Parathyroid adenoma (tissue), 2 donors: ENCODE measurements around the gene COL11A1.

Experiments
- H2AFZ ChIP-seq: fragments of 300-600 bp; sonication (generic); one replicate; pipeline ENCODE4 v1.7.0; 2017; ENCODE audit warnings: antibody characterized with exemption, mild to moderate bottlenecking
- H3K27ac ChIP-seq: fragments of 300-600 bp; sonication (generic); one replicate; pipeline ENCODE4 v1.7.0; 2017
- H3K27me3 ChIP-seq: fragments of 300-600 bp; sonication (generic); one replicate; pipeline ENCODE4 v1.7.0; 2017; ENCODE audit warnings: low read length; ENCODE audit not compliant: control insufficient read depth, insufficient read depth
- H3K36me3 ChIP-seq: fragments of 300-600 bp; sonication (generic); one replicate; pipeline ENCODE4 v1.7.0; 2017; ENCODE audit warnings: low read length; ENCODE audit not compliant: control insufficient read depth, insufficient read depth
- H3K4me1 ChIP-seq: fragments of 300-600 bp; sonication (generic); one replicate; pipeline ENCODE4 v1.7.0; 2017; ENCODE audit warnings: control low read depth
- H3K4me2 ChIP-seq: fragments of 300-600 bp; sonication (generic); one replicate; pipeline ENCODE4 v1.7.0; 2017; ENCODE audit warnings: low read length
- H3K4me3 ChIP-seq: fragments of 300-600 bp; sonication (generic); one replicate; pipeline ENCODE4 v1.7.0; 2017; ENCODE audit warnings: low read depth, low read length
- H3K79me2 ChIP-seq: fragments of 300-600 bp; sonication (generic); one replicate; pipeline ENCODE4 v1.7.0; 2017; ENCODE audit warnings: control low read depth
- H3K9ac ChIP-seq: fragments of 300-600 bp; sonication (generic); one replicate; pipeline ENCODE4 v1.7.0; 2017; ENCODE audit warnings: mild to moderate bottlenecking
- H3K9me3 ChIP-seq: fragments of 300-600 bp; sonication (generic); one replicate; pipeline ENCODE4 v1.7.0; 2017; ENCODE audit warnings: low read length; ENCODE audit not compliant: control insufficient read depth
- TF ChIP-seq, protein P1 (sequence below): fragments of 300-600 bp; sonication (generic); IDR thresholded peaks from one replicate; pipeline ENCODE4 v1.7.0; 2017; ENCODE audit warnings: antibody characterized with exemption, mild to moderate bottlenecking
- donor health status: primary hyperparathyroidism.

COL11A1 gene

GRCh38 chr1:102851616-102852015 lies 256.7 kb downstream of the COL11A1 start:
- TF ChIP-seq, protein P1, sequence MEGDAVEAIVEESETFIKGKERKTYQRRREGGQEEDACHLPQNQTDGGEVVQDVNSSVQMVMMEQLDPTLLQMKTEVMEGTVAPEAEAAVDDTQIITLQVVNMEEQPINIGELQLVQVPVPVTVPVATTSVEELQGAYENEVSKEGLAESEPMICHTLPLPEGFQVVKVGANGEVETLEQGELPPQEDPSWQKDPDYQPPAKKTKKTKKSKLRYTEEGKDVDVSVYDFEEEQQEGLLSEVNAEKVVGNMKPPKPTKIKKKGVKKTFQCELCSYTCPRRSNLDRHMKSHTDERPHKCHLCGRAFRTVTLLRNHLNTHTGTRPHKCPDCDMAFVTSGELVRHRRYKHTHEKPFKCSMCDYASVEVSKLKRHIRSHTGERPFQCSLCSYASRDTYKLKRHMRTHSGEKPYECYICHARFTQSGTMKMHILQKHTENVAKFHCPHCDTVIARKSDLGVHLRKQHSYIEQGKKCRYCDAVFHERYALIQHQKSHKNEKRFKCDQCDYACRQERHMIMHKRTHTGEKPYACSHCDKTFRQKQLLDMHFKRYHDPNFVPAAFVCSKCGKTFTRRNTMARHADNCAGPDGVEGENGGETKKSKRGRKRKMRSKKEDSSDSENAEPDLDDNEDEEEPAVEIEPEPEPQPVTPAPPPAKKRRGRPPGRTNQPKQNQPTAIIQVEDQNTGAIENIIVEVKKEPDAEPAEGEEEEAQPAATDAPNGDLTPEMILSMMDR, result no peak
- Histone ChIP-seq H3K36me3 (no peaks in the 10 kb centered on the region), H3K4me2 (no peak overlapping the region), H2AFZ (no peak overlapping the region), H3K27me3 (no peaks in the 10 kb centered on the region), H3K9me3 (no peaks in the 10 kb centered on the region), H3K9ac (no peak overlapping the region), H3K79me2 (no peaks in the 10 kb centered on the region), H3K27ac (no peak overlapping the region), H3K4me3 (no peak overlapping the region), H3K4me1 (no peaks in the 10 kb centered on the region)

GRCh38 chr1:102842606-102843005 lies 265.7 kb downstream of the COL11A1 start:
- H3K4me2 ChIP-seq, result no peak overlapping the region
- H3K36me3 ChIP-seq, result no peaks in the 10 kb centered on the region

DNA sequence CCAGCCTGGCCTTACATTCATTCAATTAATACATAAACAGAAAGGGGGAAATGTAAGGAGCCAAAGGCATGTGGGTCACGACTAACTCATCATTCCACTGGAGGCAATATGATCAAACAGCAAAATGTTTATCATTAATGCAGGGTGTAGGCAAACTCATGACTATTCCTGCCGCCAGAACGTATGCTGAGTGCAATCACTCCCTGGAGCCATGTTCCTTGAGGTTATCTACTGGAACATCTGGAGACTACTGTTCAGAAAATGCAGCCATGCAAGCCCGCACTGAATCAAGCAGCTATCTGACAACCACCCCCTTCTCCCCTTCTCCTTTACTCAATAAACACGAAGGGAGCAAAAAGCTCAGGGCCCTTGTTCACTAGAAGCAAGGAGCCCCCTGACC lies 267.6 kb downstream of the COL11A1 start:
- no peak overlapping the region for H3K4me2 ChIP-seq
- no peaks in the 10 kb centered on the region for H3K27me3 ChIP-seq
- H2AFZ ChIP-seq, result no peak overlapping the region
- H3K27ac ChIP-seq, result no peak overlapping the region
- H3K36me3 ChIP-seq, result no peaks in the 10 kb centered on the region
- no peak overlapping the region for H3K4me3 ChIP-seq
- H3K9me3 ChIP-seq, result no peaks in the 10 kb centered on the region
- TF ChIP-seq, protein P1, result no peak
- H3K4me1 ChIP-seq, result no peaks in the 10 kb centered on the region
- no peak overlapping the region for H3K9ac ChIP-seq
- H3K79me2 ChIP-seq, result no peaks in the 10 kb centered on the region

More at GRCh38 chr1:102842606-102843005, 265.7 kb downstream of the COL11A1 start:
- Histone ChIP-seq H3K9ac (no peak overlapping the region), H3K4me3 (no peak overlapping the region), H3K27me3 (no peaks in the 10 kb centered on the region), H3K4me1 (no peaks in the 10 kb centered on the region), H3K27ac (no peak overlapping the region), H3K9me3 (no peaks in the 10 kb centered on the region), H2AFZ (no peak overlapping the region), H3K79me2 (no peaks in the 10 kb centered on the region)
- TF ChIP-seq, protein P1, result no peak

- no peak overlapping the region for H3K4me2 ChIP-seq
Measured at GRCh38 chr1:102838016-102838415, 270.3 kb downstream of the COL11A1 start.

DNA sequence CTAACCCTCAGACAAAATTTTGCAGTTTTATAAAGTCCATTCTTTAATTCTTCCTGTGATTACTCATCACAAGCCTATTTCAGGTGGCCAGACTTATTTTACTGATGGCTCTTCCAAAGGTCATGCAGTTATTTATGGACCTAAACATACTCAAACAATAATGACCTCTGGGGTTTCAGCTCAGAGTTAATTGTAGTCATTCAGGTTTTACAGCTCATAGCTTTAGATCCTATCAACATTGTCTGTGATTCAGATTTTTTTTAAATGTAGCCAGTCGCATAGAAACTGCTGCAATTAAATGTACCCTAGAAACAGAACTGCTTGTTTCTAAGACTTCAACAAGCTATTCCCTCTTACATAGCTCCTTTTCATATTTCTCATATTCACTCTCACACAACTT lies 270.8 kb downstream of the COL11A1 start:
- H3K79me2 ChIP-seq, result no peaks in the 10 kb centered on the region
- H3K9me3 ChIP-seq, result no peaks in the 10 kb centered on the region
- no peaks in the 10 kb centered on the region for H3K4me1 ChIP-seq
- H3K4me3 ChIP-seq, result no peak overlapping the region
- no peak overlapping the region for H3K9ac ChIP-seq
- TF ChIP-seq, protein P1, result no peak
- H3K4me2 ChIP-seq, result no peak overlapping the region
- H3K27ac ChIP-seq, result no peak overlapping the region
- H2AFZ ChIP-seq, result no peak overlapping the region
- H3K36me3 ChIP-seq, result no peaks in the 10 kb centered on the region
- H3K27me3 ChIP-seq, result no peaks in the 10 kb centered on the region

More at GRCh38 chr1:102838016-102838415, 270.3 kb downstream of the COL11A1 start:
- H3K36me3 ChIP-seq, result no peaks in the 10 kb centered on the region
- no peak overlapping the region for H2AFZ ChIP-seq
- no peak overlapping the region for H3K27ac ChIP-seq
- no peaks in the 10 kb centered on the region for H3K4me1 ChIP-seq
- TF ChIP-seq, protein P1, result no peak
- no peaks in the 10 kb centered on the region for H3K27me3 ChIP-seq
- no peaks in the 10 kb centered on the region for H3K9me3 ChIP-seq
- H3K79me2 ChIP-seq, result no peaks in the 10 kb centered on the region
- no peak overlapping the region for H3K4me3 ChIP-seq
- no peak overlapping the region for H3K9ac ChIP-seq
